Cardiac muscle cell (in vitro differentiated cells and primary cell): Measurements from ENCODE around the gene TTC23. TPM values are rescaled to one million over a fixed set of nuclear protein-coding genes. Genes with fewer than 3 reads are reported as not detected.

ENCODE experiments used
- DNase-seq, 2 donors: peaks; one replicate each; pipeline versions ENCODE4 v3.0.0 to v3.0.0-alpha.2; 2010 to 2017; ENCODE audit warnings: low read depth in 1 of 2, low spot score in 1 of 2
- H3K27ac ChIP-seq: fragments of 200-600 bp; sonication (generic); 2 replicates; pipeline ENCODE4 v1.5.1; 2016
- H3K27me3 ChIP-seq: fragments of 200-600 bp; sonication (generic); 2 replicates; pipeline ENCODE4 v1.6.0; 2016; ENCODE audit warnings: control low read depth
- H3K36me3 ChIP-seq: fragments of 200-600 bp; sonication (generic); 2 replicates; pipeline ENCODE4 v1.5.1; 2016; ENCODE audit warnings: control low read depth
- H3K4me1 ChIP-seq: fragments of 200-600 bp; sonication (generic); 2 replicates; pipeline ENCODE4 v1.8.1; 2017; ENCODE audit warnings: low read depth, mild to moderate bottlenecking, mixed run types
- H3K4me3 ChIP-seq: fragments of 200-600 bp; sonication (generic); 2 replicates; pipeline ENCODE4 v1.5.1; 2016; ENCODE audit warnings: mild to moderate bottlenecking
- H3K9me3 ChIP-seq: fragments of 200-600 bp; sonication (generic); 2 replicates; pipeline ENCODE4 v1.5.1; 2017; ENCODE audit warnings: low read depth, mild to moderate bottlenecking, control low read depth
- CTCF ChIP-seq: IDR thresholded peaks from 2 replicates; pipeline ENCODE4 v1.5.1; 2012; ENCODE audit warnings: low read depth, mild to moderate bottlenecking, low read length
- polyA plus RNA-seq: library from polyadenylated mRNA; unstranded; fragments of >200 nt; fragmentation: Nextera tagmentation; extraction: Ambion mirVana; gene quantifications from 2 replicates; pipeline ENCODE4 v1.2.1, GENCODE V29; 2016
- total RNA-seq: library from RNA; depleted of rRNA; stranded (reverse); fragments of >200 nt; gene quantifications from 2 replicates; pipeline ENCODE4 v1.2.3, GENCODE V29; 2016

TTC23 gene
- total and polyA plus RNA-seq, 2 experiments from 2014 or later = 15.0 to 38.2 TPM

GRCh38 chr15:99130765-99131440, 118.5 kb downstream of the TTC23 start:
- Histone ChIP-seq H3K27me3 (no peaks in the 10 kb centered on the region), H3K4me3 (no peak overlapping the region), H3K36me3 (no peaks in the 10 kb centered on the region), H3K4me1 (peaks cover 12% of the 10 kb centered on the region), H3K9me3 (no peaks in the 10 kb centered on the region), H3K27ac (no peak overlapping the region)
- DNase-seq = no peak
- TF ChIP-seq CTCF = no peak

GRCh38 chr15:99130314-99130713, 119.1 kb downstream of the TTC23 start:
- H3K36me3 ChIP-seq = no peaks in the 10 kb centered on the region
- TF ChIP-seq CTCF = no peak
- no peak for DNase-seq

GRCh38 chr15:99129644-99130043, 119.7 kb downstream of the TTC23 start:
- no peak overlapping the region for H3K4me3 ChIP-seq
- DNase-seq = no peak
- no peak overlapping the region for H3K27ac ChIP-seq
- no peaks in the 10 kb centered on the region for H3K27me3 ChIP-seq
- H3K4me1 ChIP-seq = peaks cover 10% of the 10 kb centered on the region
- no peaks in the 10 kb centered on the region for H3K9me3 ChIP-seq
- TF ChIP-seq CTCF = no peak
- H3K36me3 ChIP-seq = no peaks in the 10 kb centered on the region

More at GRCh38 chr15:99130314-99130713, 119.1 kb downstream of the TTC23 start:
- Histone ChIP-seq H3K27ac (no peak overlapping the region), H3K4me3 (no peak overlapping the region), H3K9me3 (no peaks in the 10 kb centered on the region), H3K4me1 (peaks cover 12% of the 10 kb centered on the region), H3K27me3 (no peaks in the 10 kb centered on the region)

- H3K9me3 ChIP-seq = no peaks in the 10 kb centered on the region
- no peak for TF ChIP-seq CTCF
- no peak overlapping the region for H3K4me3 ChIP-seq
- H3K27ac ChIP-seq = no peak overlapping the region
- DNase-seq = no peak
- H3K4me1 ChIP-seq = peaks cover 22% of the 10 kb centered on the region
- H3K36me3 ChIP-seq = no peaks in the 10 kb centered on the region
- H3K27me3 ChIP-seq = no peaks in the 10 kb centered on the region
Observed at GRCh38 chr15:99128411-99128810, 121.0 kb downstream of the TTC23 start.

GRCh38 chr15:99127773-99128172, 121.6 kb downstream of the TTC23 start:
- no peak overlapping the region for H3K27ac ChIP-seq
- no peak for TF ChIP-seq CTCF
- H3K36me3 ChIP-seq = no peaks in the 10 kb centered on the region
- H3K9me3 ChIP-seq = no peaks in the 10 kb centered on the region
- H3K27me3 ChIP-seq = no peaks in the 10 kb centered on the region
- no peak for DNase-seq
- no peak overlapping the region for H3K4me3 ChIP-seq
- H3K4me1 ChIP-seq = peaks cover 27% of the 10 kb centered on the region
